Neural cell (in vitro differentiated cells): ENCODE results near the gene NGF. TPM values are rescaled to one million over a fixed set of nuclear protein-coding genes. Genes with fewer than 3 reads are reported as not detected.

Source experiments
- H2AFZ ChIP-seq: fragments of 200-600, 300-800 bp; sonication (generic), shearing (Covaris generic); 2 replicates; pipeline ENCODE4 v1.6.0; 2014; ENCODE audit warnings: low read depth, mild to moderate bottlenecking, antibody characterized with exemption, low read length, moderate library complexity
- H3F3A ChIP-seq: fragments of 200-600 bp; shearing (Covaris generic); 2 replicates; pipeline ENCODE4 v1.6.1; 2016; ENCODE audit warnings: mild to moderate bottlenecking, moderate library complexity, mixed read lengths, antibody characterized with exemption, low read length; ENCODE audit not compliant: insufficient read depth, poor library complexity, severe bottlenecking
- H3K27ac ChIP-seq: fragments of 200-600, 300-800 bp; sonication (generic), shearing (Covaris generic); 2 replicates; pipeline ENCODE4 v1.5.1; 2014; ENCODE audit warnings: mild to moderate bottlenecking, low read length, moderate library complexity
- H3K27me3 ChIP-seq: fragments of 300-800, 200-600 bp; sonication (generic), shearing (Covaris generic); 2 replicates; pipeline ENCODE4 v1.6.0; 2014; ENCODE audit warnings: mild to moderate bottlenecking, low read depth, low read length, moderate library complexity; ENCODE audit not compliant: insufficient read depth
- H3K36me3 ChIP-seq: fragments of 300-800, 200-600 bp; sonication (generic), shearing (Covaris generic); 2 replicates; pipeline ENCODE4 v1.5.1; 2014; ENCODE audit warnings: mild to moderate bottlenecking, antibody characterized with exemption, low read length, moderate library complexity; ENCODE audit not compliant: insufficient read depth
- H3K4me2 ChIP-seq: fragments of 300-800, 200-600 bp; sonication (generic), shearing (Covaris generic); 2 replicates; pipeline ENCODE4 v1.6.0; 2014; ENCODE audit warnings: mild to moderate bottlenecking, low read length
- H3K4me3 ChIP-seq: fragments of 300-800, 200-600 bp; sonication (generic), shearing (Covaris generic); 2 replicates; pipeline ENCODE4 v1.5.1; 2014; ENCODE audit warnings: mild to moderate bottlenecking, low read length, moderate library complexity
- H3K79me2 ChIP-seq: fragments of 200-600 bp; shearing (Covaris generic); replicated peaks from 2 replicates; pipeline ENCODE4 v1.6.0; 2014; ENCODE audit warnings: mild to moderate bottlenecking, low read length, moderate library complexity; ENCODE audit not compliant: insufficient read depth
- H3K9ac ChIP-seq: fragments of 300-800, 200-600 bp; sonication (generic), shearing (Covaris generic); 2 replicates; pipeline ENCODE4 v1.6.1; 2016; ENCODE audit warnings: mild to moderate bottlenecking, low read length, mixed read lengths
- H3K9me2 ChIP-seq: fragments of 200-600 bp; shearing (Covaris generic); 2 replicates; pipeline ENCODE4 v1.6.1; 2016; ENCODE audit warnings: mild to moderate bottlenecking, low read length, mixed read lengths; ENCODE audit not compliant: insufficient read depth
- H3K9me3 ChIP-seq: fragments of 200-600, 300-800 bp; sonication (generic), shearing (Covaris generic); 2 replicates; pipeline ENCODE4 v1.6.1; 2016; ENCODE audit warnings: mild to moderate bottlenecking, mixed run types, low read length, moderate library complexity, mixed read lengths
- H4K20me1 ChIP-seq: fragments of 200-600 bp; shearing (Covaris generic); 2 replicates; pipeline ENCODE4 v1.6.1; 2016; ENCODE audit warnings: mild to moderate bottlenecking, mixed run types; ENCODE audit not compliant: insufficient read depth
- EP300 ChIP-seq: fragments of 450-650 bp; conservative IDR thresholded peaks from 2 replicates; pipeline ENCODE4 v1.6.1; 2014; ENCODE audit warnings: antibody characterized with exemption, mild to moderate bottlenecking, moderate library complexity; ENCODE audit not compliant: poor library complexity, severe bottlenecking
- EZH2 ChIP-seq: fragments of 200-600, 300-800 bp; shearing (Covaris generic), sonication (generic); IDR thresholded peaks from 2 replicates; pipeline ENCODE4 v1.6.1; 2014; ENCODE audit warnings: antibody characterized with exemption, low read length, borderline replicate concordance, mild to moderate bottlenecking; ENCODE audit not compliant: insufficient read depth, poor library complexity, severe bottlenecking
- MXI1 ChIP-seq: fragments of 450-650 bp; conservative IDR thresholded peaks from 2 replicates; pipeline ENCODE4 v1.6.1; 2014; ENCODE audit warnings: antibody characterized with exemption, mild to moderate bottlenecking; ENCODE audit not compliant: poor library complexity, severe bottlenecking
- POLR2AphosphoS5 ChIP-seq: IDR thresholded peaks from 2 replicates; pipeline ENCODE4 v1.6.1; 2012
- RAD21 ChIP-seq: fragments of 450-650 bp; conservative IDR thresholded peaks from 2 replicates; pipeline ENCODE4 v1.6.1; 2014; ENCODE audit warnings: antibody characterized with exemption, mild to moderate bottlenecking, moderate library complexity
- SMC3 ChIP-seq: fragments of 450-650 bp; conservative IDR thresholded peaks from 2 replicates; pipeline ENCODE4 v1.6.1; 2014; ENCODE audit warnings: antibody characterized with exemption, mild to moderate bottlenecking, moderate library complexity; ENCODE audit not compliant: poor library complexity
- TAF1 ChIP-seq: IDR thresholded peaks from 2 replicates; pipeline ENCODE4 v1.6.1; 2012; ENCODE audit warnings: low read depth
- polyA plus RNA-seq: library from polyadenylated mRNA; depleted of rRNA; stranded (reverse); fragments of >200 nt; gene quantifications from 2 replicates; pipeline ENCODE4 v1.2.3, GENCODE V29; 2014
- TF ChIP-seq, protein P1 (sequence below): fragments of 450-650 bp; IDR thresholded peaks from 2 replicates; pipeline ENCODE4 v1.5.1; 2014; ENCODE audit warnings: antibody characterized with exemption, mild to moderate bottlenecking, moderate library complexity; ENCODE audit not compliant: poor library complexity, severe bottlenecking
- TF ChIP-seq, protein P2 (sequence below): IDR thresholded peaks from 2 replicates; pipeline ENCODE4 v1.6.1; 2012; ENCODE audit warnings: borderline replicate concordance

Gene NGF
- polyA plus RNA-seq, 1 donor from 2014 or later = not detected

DNA sequence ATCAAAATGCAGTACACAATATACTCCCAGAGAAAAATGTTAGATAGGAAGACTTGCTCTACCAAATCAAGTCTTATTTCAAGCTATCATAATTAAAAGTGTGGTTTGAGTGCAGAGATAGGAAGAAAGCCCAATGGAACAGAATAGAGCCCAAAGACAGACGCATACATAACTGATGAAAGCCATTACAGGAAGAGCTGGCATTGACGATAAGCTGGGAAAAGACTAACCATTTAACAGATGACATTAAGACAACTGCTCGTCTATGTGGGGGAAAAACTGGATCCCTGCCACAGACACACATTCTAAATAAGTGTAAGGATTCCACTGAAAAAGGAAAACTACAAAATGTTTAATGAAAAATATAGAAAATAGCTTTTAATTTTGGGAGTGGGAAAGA is 85.5 kb downstream of the NGF start:
- TF ChIP-seq, protein P1, sequence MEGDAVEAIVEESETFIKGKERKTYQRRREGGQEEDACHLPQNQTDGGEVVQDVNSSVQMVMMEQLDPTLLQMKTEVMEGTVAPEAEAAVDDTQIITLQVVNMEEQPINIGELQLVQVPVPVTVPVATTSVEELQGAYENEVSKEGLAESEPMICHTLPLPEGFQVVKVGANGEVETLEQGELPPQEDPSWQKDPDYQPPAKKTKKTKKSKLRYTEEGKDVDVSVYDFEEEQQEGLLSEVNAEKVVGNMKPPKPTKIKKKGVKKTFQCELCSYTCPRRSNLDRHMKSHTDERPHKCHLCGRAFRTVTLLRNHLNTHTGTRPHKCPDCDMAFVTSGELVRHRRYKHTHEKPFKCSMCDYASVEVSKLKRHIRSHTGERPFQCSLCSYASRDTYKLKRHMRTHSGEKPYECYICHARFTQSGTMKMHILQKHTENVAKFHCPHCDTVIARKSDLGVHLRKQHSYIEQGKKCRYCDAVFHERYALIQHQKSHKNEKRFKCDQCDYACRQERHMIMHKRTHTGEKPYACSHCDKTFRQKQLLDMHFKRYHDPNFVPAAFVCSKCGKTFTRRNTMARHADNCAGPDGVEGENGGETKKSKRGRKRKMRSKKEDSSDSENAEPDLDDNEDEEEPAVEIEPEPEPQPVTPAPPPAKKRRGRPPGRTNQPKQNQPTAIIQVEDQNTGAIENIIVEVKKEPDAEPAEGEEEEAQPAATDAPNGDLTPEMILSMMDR = no peak
- TF ChIP-seq RAD21 (no peak), EP300 (no peak), TAF1 (no peak), SMC3 (no peak), MXI1 (no peak), POLR2AphosphoS5 (no peak), EZH2 (no peak)
- TF ChIP-seq, protein P2, sequence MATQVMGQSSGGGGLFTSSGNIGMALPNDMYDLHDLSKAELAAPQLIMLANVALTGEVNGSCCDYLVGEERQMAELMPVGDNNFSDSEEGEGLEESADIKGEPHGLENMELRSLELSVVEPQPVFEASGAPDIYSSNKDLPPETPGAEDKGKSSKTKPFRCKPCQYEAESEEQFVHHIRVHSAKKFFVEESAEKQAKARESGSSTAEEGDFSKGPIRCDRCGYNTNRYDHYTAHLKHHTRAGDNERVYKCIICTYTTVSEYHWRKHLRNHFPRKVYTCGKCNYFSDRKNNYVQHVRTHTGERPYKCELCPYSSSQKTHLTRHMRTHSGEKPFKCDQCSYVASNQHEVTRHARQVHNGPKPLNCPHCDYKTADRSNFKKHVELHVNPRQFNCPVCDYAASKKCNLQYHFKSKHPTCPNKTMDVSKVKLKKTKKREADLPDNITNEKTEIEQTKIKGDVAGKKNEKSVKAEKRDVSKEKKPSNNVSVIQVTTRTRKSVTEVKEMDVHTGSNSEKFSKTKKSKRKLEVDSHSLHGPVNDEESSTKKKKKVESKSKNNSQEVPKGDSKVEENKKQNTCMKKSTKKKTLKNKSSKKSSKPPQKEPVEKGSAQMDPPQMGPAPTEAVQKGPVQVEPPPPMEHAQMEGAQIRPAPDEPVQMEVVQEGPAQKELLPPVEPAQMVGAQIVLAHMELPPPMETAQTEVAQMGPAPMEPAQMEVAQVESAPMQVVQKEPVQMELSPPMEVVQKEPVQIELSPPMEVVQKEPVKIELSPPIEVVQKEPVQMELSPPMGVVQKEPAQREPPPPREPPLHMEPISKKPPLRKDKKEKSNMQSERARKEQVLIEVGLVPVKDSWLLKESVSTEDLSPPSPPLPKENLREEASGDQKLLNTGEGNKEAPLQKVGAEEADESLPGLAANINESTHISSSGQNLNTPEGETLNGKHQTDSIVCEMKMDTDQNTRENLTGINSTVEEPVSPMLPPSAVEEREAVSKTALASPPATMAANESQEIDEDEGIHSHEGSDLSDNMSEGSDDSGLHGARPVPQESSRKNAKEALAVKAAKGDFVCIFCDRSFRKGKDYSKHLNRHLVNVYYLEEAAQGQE = no peak
- no peak overlapping the region for H2AFZ ChIP-seq
- H3K27me3 ChIP-seq = no peaks in the 10 kb centered on the region
- H3K9me2 ChIP-seq = peaks cover 2% of the 10 kb centered on the region
- H3K4me2 ChIP-seq = no peak overlapping the region
- H3K9me3 ChIP-seq = no peaks in the 10 kb centered on the region
- H3K27ac ChIP-seq = no peak overlapping the region
- no peaks in the 10 kb centered on the region for H3K36me3 ChIP-seq
- H3F3A ChIP-seq = no peaks in the 10 kb centered on the region
- H3K9ac ChIP-seq = no peak overlapping the region
- H3K79me2 ChIP-seq = no peaks in the 10 kb centered on the region
- H4K20me1 ChIP-seq = no peaks in the 10 kb centered on the region
- no peak overlapping the region for H3K4me3 ChIP-seq

DNA sequence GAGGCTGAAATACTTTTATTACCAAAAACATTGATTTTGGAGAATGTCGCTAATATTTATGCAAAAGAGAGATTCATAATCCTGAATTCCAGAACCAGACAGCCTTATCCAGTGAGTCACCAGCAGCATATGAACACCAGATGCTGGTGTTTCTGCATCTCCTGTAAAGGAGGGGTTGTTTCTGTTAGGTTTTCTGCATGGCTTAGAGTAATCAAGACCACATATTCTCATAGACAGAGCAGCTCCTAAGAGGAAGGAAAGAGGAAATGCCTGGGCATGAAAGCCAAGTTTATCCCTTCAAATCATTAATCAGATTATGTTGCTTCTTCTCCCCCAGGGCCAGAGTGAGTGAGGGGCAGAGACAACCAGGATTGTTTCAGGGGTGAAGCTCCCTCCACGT is 86.2 kb downstream of the NGF start:
- TF ChIP-seq SMC3 (no peak), EZH2 (no peak)
- TF ChIP-seq, protein P2 = no peak
- H2AFZ ChIP-seq = no peak overlapping the region
- H3K4me2 ChIP-seq = no peak overlapping the region
- H3K36me3 ChIP-seq = no peaks in the 10 kb centered on the region
- no peaks in the 10 kb centered on the region for H3K27me3 ChIP-seq
- no peak overlapping the region for H3K9ac ChIP-seq
- peaks cover 6% of the 10 kb centered on the region for H3K9me2 ChIP-seq
- H4K20me1 ChIP-seq = no peaks in the 10 kb centered on the region
- no peaks in the 10 kb centered on the region for H3K79me2 ChIP-seq
- no peak overlapping the region for H3K27ac ChIP-seq
- H3F3A ChIP-seq = no peaks in the 10 kb centered on the region
- H3K9me3 ChIP-seq = no peaks in the 10 kb centered on the region
- H3K4me3 ChIP-seq = no peak overlapping the region
